ENCODE data around the gene DMD. TPM values are rescaled to one million over a fixed set of nuclear protein-coding genes. Genes with fewer than 3 reads are reported as not detected.

Gene DMD
- total and polyA plus RNA-seq, 2 of the 8 experiments (the other 6 are each of a cell fraction or from before 2014, with no cell fraction given) = 4.8 to 7.4 TPM

GRCh38 chrX:31128855-31129254 lies 2082.5 kb downstream of the DMD start:
- DNase-seq (ENCODE audit: low read depth in 1 of 2, low spot score in 2 of 2) = no peak
- WGBS, 2 experiments (ENCODE audit: extremely low coverage in 1 of 2, insufficient coverage in 1 of 2, insufficient read length in 1 of 2, insufficient replicate concordance in 2 of 2, low coverage in 1 of 2, low lambda C conversion rate in 2 of 2, missing lambda C conversion rate in 1 of 2) = 97% methylated on average over 4 of the region's 4 CpGs; no CpG with 5 or more reads in 1 of the 2 experiments

More at GRCh38 chrX:31128855-31129254, 2082.5 kb downstream of the DMD start:
- Histone ChIP-seq H3K9ac (replicated peaks in 1 of 4; ENCODE audit: extremely low read depth in 1 of 4, low read depth in 3 of 4, low read length in 3 of 4) (no peak overlapping the region), H2AK5ac (ENCODE audit: low read depth, low read length) (no peak overlapping the region), H2AFZ (ENCODE audit: low read length) (no peak overlapping the region), H2BK15ac (ENCODE audit: low read length) (no peak overlapping the region), H3K79me2 (ENCODE audit: control insufficient read depth in 1 of 2, insufficient read depth in 2 of 2, low read length in 2 of 2) (no peaks in the 10 kb centered on the region), H3K27me3 (replicated peaks in 1 of 4; ENCODE audit: control insufficient read depth in 3 of 4, extremely low read depth in 1 of 4, insufficient read depth in 3 of 4, low read length in 3 of 4) (no peaks in the 10 kb centered on the region), H4K5ac (ENCODE audit: insufficient read length, low read depth, low read length) (no peak overlapping the region), H3K9me3 (ENCODE audit: insufficient read depth in 2 of 2, low read depth in 1 of 2, low read length in 1 of 2) (no peaks in the 10 kb centered on the region), H2BK12ac (ENCODE audit: low read depth, low read length) (no peak overlapping the region), H4K20me1 (replicated peaks in 1 of 2; ENCODE audit: control insufficient read depth in 1 of 2, insufficient read depth in 2 of 2, low read length in 2 of 2) (no peaks in the 10 kb centered on the region), H3K4me1 (replicated peaks in 1 of 4; ENCODE audit: control insufficient read depth in 3 of 4, insufficient read depth in 4 of 4, low read length in 3 of 4) (no peaks in the 10 kb centered on the region), H3K4me3 (ENCODE audit: extremely low read depth in 1 of 4, insufficient read depth in 2 of 4, low read depth in 3 of 4, low read length in 4 of 4) (no peak overlapping the region), H2BK120ac (replicated peaks; ENCODE audit: low read depth, low read length) (no peak overlapping the region), H3K56ac (replicated peaks; ENCODE audit: insufficient read length, low read depth, low read length) (no peak overlapping the region), H3K23ac (ENCODE audit: insufficient read length) (no peak overlapping the region), H4K91ac (replicated peaks; ENCODE audit: insufficient read length, low read length) (no peak overlapping the region), H3K36me3 (ENCODE audit: control insufficient read depth in 2 of 4, insufficient read depth in 4 of 4, low read length in 3 of 4) (peaks cover 0 to 2% (median 0%) of the 10 kb centered on the region in 4 experiments; a peak in 1 of 8 replicates), H2BK5ac (ENCODE audit: low read depth, low read length) (no peak overlapping the region), H3K23me2 (ENCODE audit: low read depth, low read length) (no peaks in the 10 kb centered on the region), H3K4me2 (ENCODE audit: insufficient read depth in 1 of 2, low read depth in 2 of 2, low read length in 2 of 2) (no peak overlapping the region), H3K18ac (ENCODE audit: extremely low read depth, low read length) (no peak overlapping the region), H2BK20ac (ENCODE audit: low read length) (no peak overlapping the region), H4K8ac (ENCODE audit: extremely low read depth, insufficient read depth, low read length) (no peak overlapping the region), H3K14ac (ENCODE audit: insufficient read length) (no peak overlapping the region), H3K79me1 (ENCODE audit: low read depth, low read length) (no peaks in the 10 kb centered on the region), H3K27ac (ENCODE audit: low read depth, low read length) (no peak overlapping the region), H3K4ac (replicated peaks; ENCODE audit: insufficient read length, low read depth, low read length) (no peak overlapping the region)
- TF ChIP-seq PHF8 (conservative IDR thresholded peaks at IDR 0.05; ENCODE audit: low read depth, low read length) = no peak
- TF ChIP-seq TCF12 (IDR thresholded peaks at IDR 0.05; ENCODE audit: low read depth, low read length) = no peak
- no peak for TF ChIP-seq JUND (IDR thresholded peaks at IDR 0.05; ENCODE audit: low read length)
- no peak for TF ChIP-seq RFX5 (IDR thresholded peaks at IDR 0.05; ENCODE audit: borderline replicate concordance, low read depth, low read length)
- no peak for TF ChIP-seq TAF1 (IDR thresholded peaks at IDR 0.05; ENCODE audit: low read depth, low read length)
- TF ChIP-seq EP300 (IDR thresholded peaks at IDR 0.05; ENCODE audit: borderline replicate concordance in 1 of 2, low read depth in 2 of 2, low read length in 2 of 2) = no peak
- no peak for TF ChIP-seq CHD2 (IDR thresholded peaks at IDR 0.05; ENCODE audit: low read length)
- TF ChIP-seq KDM5A (IDR thresholded peaks at IDR 0.05; ENCODE audit: low read length) = no peak
- no peak for TF ChIP-seq FOSL1 (IDR thresholded peaks at IDR 0.05; ENCODE audit: insufficient read depth, low read depth, low read length)
- no peak for TF ChIP-seq GTF2F1 (IDR thresholded peaks at IDR 0.05; ENCODE audit: borderline replicate concordance, low read depth, low read length)
- no peak for TF ChIP-seq CBX8 (IDR thresholded peaks at IDR 0.05; ENCODE audit: borderline replicate concordance, low read depth, low read length)
- no peak for TF ChIP-seq SAP30 (IDR thresholded peaks at IDR 0.05; ENCODE audit: insufficient read depth, insufficient replicate concordance, low read length)
- no peak for TF ChIP-seq KDM4A (IDR thresholded peaks at IDR 0.05; ENCODE audit: low read depth, low read length, severe bottlenecking)
- ChIA-PET CTCF (ENCODE audit: partially characterized antibody) (no interaction called here), POLR2A (ENCODE audit: partially characterized antibody) (no interaction called here)
- no peak for FAIRE-seq

Data from H1 (cell line).